NT2/D1 (cell line): Measurements from ENCODE around the gene PCA3.

Source experiments
- SUZ12 ChIP-seq: IDR thresholded peaks from 2 replicates; pipeline ENCODE4 v1.6.1; 2011; ENCODE audit not compliant: insufficient read length, insufficient read depth; ENCODE audit errors: extremely low read depth
- YY1 ChIP-seq: IDR thresholded peaks from 2 replicates; pipeline ENCODE4 v1.6.1; 2011; ENCODE audit not compliant: insufficient read length, insufficient read depth

- TF ChIP-seq SUZ12 (no peak), YY1 (no peak)
Measured at GRCh38 chr9:76785501-76785900, 21.3 kb downstream of the PCA3 start.
